NCI-H146 treated with DMSO at 0.1 percent for 48 hours (cell line): ENCODE measurements around the gene DOCK2.

ENCODE experiments used
- DNase-seq: peaks from one replicate; lab custom pipeline; 2025; ENCODE audit not compliant: unreplicated experiment; lab: John Stamatoyannopoulos, UW

The DOCK2 gene

DNA sequence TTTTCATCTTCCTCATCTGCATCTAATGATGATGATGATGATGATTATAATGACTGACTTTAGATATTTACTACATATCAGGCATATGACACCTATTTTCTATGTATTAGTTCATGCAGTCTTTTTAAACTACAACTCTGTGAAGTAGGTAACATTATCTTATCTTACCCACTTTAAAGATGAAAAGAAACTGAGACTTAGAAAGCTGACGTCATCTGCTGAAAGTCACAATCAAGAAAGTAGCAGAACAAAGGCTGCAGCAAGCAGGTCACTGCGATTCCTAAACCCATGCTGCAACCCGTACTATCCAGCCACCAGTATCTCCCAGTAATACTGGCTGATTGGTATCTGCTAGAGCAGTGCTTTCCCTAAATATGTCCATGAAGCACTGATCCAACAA is 383.3 kb downstream of the DOCK2 start:
- no peak for DNase-seq

DNA sequence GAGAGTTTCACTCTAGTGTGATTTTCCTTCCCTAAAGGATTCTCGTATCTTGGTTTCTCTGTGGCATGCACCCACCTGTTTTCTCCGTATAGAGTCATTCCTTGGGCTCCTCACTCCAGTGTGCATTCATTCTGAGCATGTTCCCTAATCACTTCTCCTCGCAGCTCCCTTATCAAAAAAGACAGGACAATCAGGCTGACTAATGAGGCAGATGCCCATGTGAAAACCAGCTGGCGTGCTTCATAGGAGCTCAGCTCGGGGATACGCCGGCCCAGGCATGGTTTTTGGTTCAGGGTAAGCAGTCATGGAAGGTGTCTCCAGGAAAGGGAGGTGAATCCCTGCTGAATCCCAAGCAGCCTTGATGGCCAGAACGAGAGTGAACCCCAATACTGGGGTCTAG is 384.4 kb downstream of the DOCK2 start:
- no peak for DNase-seq

DNA sequence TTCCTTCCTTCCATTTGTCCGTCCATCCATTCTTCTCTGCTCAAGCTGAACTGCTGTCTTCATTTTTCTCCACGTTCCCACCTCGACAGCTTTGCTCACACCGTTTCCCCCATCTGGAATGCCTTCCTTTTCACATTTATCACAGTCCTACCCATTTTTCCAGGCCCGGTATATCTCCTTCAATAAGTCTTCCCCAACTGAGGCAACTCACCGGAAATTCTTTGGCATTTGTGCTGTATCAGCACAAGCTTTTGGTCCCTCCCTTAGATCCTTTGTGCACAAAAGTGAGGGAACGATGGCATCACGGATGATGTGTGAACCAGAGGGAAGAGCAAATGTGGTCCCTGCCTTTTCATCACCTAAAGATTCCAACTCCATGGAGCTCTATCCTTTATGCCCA is 388.8 kb downstream of the DOCK2 start:
- DNase-seq, result no peak

DNA sequence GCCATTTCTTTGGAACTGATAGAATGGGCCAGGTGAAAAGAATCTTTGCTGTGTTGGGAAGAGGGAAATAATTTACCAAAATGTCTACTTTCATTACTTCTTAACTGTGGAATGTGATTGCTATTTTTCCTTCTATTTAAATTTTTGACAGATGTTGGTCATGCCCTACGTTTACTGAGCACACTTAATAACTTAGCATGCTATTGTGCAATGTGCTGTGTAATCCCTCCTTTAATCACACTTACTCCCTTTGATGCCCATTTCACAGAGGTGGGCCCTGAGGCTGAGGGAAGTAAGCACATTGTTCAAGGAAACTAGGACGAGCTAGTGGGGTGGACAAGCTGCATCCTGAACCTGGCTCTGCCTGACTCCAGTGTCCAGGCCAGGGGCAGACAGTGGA is 391.0 kb downstream of the DOCK2 start:
- no peak for DNase-seq

DNA sequence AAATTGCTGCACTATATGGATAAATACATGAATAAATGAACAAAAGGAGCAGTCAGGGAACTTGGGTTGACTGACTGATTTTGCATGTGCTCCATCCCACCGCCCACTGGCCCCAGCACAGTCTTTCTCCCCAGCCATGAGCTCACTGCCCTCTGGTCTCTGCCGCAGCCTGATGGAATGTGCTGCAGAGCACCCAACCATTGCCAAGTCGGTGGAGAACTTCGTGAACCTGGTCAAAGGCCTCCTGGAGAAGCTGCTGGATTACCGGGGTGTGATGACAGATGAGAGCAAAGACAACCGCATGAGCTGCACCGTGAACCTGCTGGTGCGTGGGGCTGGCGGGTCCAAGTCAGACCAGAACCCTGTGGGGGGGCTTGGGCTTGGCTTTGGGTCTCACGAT is 397.2 kb downstream of the DOCK2 start:
- no peak for DNase-seq

DNA sequence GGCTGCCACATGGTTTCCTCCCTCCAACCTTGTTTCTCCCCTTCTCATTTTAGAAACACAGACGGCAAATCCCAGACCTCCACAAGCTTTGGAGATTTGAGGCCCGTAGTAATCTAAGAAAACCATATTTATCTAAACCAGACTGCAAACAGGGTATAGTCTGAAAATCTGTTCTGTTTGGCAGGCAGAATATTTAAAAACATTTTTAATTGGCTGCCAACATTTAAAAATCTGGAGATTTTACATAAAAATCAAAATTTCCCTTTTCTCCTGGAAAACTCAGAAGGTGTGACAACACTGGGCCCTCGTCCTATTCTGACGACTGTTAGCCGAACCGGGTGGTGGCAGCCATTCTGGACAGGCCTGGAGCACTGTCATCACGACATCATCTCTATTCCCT is 401.2 kb downstream of the DOCK2 start:
- DNase-seq, result no peak

DNA sequence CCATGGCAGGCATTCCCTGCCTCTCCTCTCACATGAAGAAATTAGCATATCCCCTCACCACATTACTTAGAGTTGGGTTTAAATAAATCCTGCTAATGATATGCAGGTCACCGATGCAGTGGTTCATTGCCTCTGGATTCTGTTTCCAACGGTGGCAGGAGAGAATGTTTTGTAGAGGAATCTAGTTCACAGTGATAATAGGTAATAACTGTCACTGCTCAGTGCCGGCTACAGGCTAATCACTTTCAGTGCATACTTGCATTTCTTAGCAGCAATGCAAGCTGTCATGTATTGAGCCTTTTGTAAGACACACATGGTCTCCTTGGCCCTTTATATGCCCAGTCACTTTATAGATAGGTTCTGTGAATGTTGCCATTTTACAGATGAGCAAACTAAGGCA is 402.8 kb downstream of the DOCK2 start:
- no peak for DNase-seq

DNA sequence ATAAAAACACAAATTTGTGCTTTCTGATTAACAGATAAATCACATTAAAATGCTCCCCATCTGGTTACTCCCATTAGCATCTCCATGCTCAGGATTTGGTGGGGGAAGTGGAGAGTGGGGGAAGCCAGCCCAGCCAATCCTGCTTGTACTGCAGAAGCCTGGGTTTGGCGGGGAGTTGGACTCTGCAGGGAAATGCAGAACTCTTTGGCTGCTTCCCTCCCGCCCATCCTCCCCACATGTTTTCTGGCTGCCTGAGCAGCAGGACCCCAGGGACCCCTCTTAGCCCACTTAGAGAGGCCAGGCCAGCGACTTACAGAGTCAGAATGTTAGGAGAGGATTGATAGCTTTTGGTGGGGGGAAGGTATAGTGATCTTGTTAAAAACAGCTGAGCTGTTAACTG is 409.2 kb downstream of the DOCK2 start:
- no peak for DNase-seq

DNA sequence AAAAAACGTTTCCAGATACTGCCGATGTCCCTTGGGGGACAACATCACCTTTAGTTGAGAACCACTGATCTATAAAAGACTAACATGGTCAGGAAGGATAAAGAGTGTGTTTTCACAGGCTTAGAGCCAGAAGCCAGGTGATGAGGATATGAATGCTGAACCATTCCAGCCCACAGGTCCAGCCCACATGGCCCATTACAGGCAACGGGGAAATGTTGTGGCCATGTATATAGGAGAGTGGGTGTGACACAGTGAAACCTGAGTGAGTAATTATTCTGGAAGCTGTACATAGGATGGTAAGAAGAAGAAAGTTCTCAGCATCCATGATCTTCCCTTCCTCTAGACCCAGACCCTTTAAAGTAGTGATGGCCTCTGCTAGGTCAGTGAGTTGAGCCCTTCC is 412.6 kb downstream of the DOCK2 start:
- no peak for DNase-seq

DNA sequence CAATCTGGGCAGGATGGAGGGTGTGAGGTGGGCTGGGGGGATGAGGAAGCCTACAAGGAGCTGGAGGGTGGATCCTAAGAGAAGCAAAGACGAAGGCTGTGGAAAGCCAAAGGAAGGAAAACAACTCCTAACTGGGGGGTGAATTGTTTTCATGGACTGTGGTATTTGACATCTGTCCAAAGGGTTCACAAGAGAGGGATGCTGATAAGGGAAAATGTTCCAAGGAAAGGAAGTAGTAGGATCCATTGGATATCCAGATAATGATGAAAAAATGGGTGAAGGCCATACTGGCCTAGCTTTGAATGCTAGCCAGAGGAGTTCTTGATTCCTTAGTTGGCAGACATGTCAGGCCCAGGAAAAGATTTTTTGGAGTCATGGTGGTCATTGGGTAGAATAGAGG is 416.8 kb downstream of the DOCK2 start:
- DNase-seq, result no peak

DNA sequence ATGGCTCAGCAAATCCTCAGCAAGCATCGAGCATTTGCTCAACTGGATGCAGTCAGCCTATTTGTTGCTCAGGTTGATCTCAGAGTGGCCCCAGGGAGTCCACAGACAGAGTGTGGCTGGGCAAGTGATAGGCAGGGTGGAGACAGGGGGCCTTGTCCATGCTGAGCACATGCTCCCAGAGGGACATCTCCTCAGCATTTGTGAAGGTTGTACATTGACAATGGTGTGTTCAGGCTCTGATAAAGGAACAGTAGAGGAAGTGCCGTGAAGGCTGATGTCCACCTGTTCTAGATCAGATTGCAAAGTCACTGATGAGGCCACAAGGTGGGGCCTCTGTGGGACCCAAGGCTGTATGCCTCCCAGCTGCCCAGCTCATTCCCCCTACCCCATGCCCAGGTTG is 418.5 kb downstream of the DOCK2 start:
- no peak for DNase-seq

DNA sequence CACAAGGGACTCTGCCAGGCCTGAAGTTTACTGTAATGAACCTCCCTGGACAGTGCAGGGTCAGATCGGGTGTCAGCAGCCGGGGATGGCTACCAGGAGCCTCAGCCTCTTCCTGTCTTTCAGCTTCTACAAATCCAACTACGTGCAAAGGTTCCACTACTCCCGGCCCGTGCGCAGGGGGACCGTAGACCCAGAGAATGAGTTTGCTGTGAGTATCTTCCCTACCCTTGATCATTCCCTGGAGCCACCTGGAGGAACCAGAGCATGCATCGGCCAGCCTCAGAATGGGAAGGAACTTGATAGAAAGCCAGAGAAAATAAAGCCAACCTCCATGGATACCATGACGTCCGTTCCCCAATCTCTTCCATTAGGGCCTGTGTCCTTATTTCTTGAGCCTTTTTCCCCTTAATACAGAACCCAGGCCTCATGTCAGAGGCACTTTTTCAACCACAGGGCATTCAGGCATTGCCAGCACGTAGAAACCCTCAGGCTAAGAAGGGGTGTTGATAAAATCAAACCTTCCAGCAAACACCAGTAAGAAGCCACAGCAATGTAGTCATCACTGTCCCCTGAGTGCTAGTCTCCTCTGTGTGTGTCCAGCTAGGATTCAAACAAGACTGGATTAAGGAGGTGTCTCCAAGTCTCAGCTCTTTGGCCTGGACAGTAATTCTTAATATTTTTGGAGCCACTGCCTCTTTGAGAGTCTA is 419.6 kb downstream of the DOCK2 start:
- DNase-seq, result no peak

DNA sequence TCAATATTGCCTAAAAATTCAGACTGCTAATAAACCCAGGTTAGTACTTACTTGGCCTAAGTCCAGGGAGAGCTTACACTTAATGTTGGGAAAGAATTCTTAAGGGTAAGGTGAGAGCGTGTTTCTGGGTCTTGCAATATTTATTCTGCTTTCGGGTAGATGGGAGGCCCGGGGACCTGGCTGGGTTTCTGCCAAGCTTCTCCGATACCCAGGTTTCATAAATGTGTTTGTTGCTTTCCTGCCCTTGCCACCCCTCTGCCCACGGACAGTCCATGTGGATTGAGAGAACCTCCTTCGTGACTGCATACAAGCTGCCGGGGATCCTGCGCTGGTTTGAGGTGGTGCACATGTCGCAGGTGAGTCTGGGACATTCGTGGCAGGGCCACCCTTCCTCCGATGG is 420.2 kb downstream of the DOCK2 start:
- no peak for DNase-seq

DNA sequence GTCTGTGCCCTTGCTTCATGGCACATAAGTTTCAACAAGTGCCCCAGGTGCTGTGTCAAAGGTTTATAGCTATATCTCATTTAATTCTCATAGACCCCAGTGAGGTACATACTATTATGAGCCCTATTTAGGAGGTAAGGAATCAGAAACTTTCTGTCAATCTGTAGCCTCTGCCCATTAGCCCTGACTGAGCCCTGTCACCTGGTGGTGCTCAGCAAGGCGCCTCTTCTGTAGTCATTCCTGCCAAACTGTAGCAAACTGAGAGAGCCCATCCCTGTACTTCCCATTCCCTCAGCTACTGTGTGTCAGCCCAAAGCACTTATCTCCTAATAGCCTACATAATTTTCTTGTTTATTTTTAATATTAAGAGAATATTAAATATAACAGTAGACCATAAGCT is 422.1 kb downstream of the DOCK2 start:
- no peak for DNase-seq

DNA sequence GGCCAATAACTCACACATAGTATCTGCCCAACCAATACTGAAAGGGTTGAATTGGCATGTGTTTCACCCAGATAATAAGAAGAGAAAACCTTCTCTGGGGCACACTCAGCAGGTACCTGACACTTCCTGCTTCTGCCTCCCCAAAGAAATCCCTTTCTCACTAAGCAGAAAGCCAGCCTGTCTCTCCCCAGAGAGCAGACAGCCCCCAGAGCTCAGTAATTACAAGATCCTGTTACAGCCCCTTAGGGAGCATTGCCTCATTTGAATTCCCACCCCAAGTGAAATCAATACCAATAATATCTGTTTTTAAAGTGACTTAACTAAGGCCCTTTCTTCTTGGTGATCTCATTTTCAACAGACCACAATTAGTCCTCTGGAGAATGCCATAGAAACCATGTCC is 430.1 kb downstream of the DOCK2 start:
- no peak for DNase-seq

DNA sequence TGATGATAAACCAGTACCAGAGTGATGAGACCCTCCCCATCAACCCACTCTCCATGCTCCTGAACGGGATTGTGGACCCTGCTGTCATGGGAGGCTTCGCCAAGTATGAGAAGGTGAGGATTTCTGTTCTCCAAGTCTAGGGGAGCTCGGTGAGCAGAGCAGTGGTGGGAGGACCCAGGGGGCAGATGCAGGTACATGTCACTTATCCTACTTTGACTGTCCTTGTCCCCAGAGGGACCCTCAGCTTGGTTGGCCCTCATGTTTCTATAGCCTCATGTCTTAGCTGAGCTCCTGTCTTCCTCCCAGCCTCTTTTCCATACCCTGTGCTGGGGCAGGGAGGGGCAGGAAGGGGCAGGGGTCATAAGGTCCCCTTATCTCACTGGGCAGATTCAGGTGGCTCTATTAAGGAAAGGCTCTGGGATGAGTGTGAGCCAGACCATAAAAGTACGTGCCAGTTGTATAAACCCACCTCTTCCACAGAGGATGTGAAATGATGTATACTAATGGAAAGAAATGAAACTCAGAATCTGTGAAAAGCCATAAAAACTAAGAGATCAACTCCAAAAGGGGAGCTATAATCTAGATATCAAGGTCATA is 430.6 kb downstream of the DOCK2 start:
- DNase-seq, result no peak

DNA sequence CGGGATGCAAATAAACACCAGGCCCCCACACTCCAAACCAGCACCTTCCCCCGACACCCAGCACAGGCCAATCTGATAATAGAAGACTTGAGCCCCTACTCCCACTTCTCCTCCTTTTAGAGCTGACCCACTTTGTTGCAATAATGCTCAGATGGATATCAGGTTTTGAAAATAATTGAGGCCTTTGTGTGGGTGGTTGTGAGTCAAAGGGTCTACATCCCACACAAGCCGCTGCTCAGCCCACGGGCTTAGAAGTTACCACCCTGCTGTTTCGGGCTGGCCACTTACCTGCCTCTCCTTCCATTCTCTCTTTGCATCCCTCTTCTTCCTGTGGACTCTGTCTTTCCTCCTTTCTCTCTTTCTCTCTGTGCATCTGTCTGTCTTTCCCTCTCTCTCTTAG is 432.4 kb downstream of the DOCK2 start:
- DNase-seq, result no peak

DNA sequence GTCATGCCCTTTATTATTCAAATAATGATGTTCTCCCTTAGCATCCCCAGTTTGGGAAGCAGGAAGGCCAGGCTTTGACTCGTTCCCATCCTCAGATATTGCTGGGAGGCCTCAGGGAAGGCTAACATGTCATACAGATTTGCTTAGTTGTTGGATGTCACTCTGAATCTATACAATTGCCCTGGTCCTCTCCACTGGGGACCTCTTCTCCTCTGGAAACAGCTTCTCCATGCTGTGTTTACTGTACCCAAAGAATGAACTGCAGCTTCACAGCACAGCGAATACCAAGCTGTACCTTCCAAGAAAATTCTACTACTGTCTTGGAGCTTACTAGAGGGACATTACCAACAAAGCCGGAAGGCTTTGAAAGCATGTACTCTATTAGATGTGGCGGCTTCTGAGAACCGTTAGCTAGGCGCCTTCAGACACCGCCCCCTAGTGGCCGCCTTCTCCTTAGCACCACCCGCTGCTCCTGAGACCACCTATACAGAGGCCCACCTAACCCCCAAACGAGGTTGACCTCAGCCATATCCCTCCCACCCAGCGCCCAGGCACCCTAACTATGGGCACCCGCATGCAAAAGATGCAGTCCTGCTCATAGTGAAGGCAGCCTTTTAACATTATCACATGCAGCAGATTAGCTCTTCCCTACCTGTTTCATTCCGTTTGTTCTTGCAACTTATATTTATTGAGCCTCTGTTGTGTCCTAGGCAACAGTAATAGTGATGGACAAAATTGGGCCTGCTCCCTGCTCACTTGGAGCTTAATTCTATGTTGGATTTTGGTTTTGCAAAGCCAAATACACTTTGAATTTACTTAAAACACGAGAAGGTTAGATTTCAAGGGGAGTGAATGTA is 433.7 kb downstream of the DOCK2 start:
- no peak for DNase-seq

DNA sequence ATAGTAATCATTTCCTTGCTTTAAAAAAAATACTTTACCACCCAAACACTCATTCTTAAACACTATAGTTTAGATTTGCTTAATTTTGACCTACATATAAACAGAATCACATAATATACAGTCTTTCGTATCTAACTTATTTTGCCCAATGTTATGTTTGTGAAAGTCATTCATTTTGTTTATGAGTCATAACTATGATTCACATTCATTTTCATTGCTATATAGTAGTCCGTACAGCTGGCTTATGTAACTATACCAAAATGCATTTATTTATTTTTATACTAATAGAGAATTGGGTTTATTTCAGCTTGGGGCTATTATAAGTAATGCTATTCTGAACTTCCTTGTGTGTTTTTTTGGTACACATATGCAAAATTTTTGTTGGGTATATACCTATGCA is 434.7 kb downstream of the DOCK2 start:
- no peak for DNase-seq

DNA sequence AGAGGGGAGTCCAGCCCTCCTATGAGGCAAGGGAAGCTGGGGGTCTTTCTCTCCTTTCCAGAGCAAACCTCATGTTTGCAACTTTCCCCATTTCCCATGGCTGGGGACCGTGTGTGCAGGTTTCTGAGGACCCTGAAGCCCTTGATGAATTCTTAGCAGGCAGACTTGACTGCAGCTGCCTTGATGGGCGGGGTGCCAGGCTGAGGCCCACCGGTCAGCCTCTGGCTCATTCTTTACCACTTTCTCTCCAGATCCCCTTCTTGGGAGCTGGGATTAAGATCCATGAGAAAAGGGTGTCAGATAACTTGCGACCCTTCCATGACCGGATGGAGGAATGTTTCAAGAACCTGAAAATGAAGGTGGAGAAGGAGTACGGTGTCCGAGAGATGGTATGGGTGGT is 438.6 kb downstream of the DOCK2 start:
- no peak for DNase-seq

DNA sequence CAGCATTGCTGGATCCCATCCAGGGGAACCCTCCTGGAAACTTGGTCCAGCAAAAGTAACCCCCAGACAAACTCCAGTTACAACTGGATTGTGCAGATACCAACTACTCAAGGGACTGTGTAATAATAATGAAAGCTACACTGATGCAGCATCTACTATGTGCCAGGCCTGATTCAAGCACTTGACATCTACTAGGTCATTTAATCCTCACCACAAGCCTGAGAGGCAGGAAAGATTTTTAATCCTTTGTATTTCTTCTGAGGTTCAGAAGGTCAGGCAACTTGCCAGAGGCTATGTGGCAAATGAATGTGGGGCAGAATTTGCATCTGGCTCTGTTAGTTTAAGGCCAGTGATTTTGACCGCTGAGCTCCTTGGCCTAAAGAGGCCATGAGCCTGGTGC is 439.1 kb downstream of the DOCK2 start:
- DNase-seq, result no peak

DNA sequence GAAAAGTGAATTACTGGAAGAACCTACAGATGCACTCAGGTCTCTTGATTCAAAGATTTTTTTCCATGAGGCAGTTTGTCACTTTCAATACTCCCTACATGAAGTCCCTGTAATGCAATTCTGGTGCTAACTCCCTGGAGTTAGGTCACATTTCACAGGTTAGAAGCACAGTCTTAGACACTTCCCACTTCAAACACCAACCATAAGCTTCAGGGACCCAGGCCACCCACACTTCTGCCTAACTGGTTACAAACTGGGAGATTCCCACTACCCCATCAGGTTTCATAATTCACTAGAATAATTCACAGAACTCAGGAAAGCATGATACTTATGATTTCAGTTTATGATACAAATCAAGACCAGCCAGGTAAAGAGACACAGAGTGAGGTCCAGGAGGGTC is 439.7 kb downstream of the DOCK2 start:
- no peak for DNase-seq
